SK-N-SH (cell line): ENCODE results near the gene ADGRG7. TPM values are rescaled to one million over a fixed set of nuclear protein-coding genes. Genes with fewer than 3 reads are reported as not detected.

ENCODE experiments used
- CTCF ChIA-PET: fragments of 300-600, 350-600 bp; formaldehyde crosslinking; extraction: SDS; loops from one replicate; lab custom pipeline; 2021; lab: Yijun Ruan, JAX
- POLR2A ChIA-PET: fragments of 350-600 bp; sonication (Branson Sonifier 250); formaldehyde crosslinking; extraction: SDS; loops from one replicate; lab custom pipeline; 2020; ENCODE audit warnings: antibody characterized with exemption, inconsistent platforms; lab: Yijun Ruan, JAX
- DNase-seq: peaks from one replicate; pipeline ENCODE4 v3.0.0; 2012
- H2AFZ ChIP-seq: fragments of 200-600 bp; sonication (generic); 2 replicates; pipeline ENCODE4 v1.8.1; 2016; ENCODE audit warnings: antibody characterized with exemption, mild to moderate bottlenecking, low read depth
- H3F3A ChIP-seq: fragments of 200-600 bp; sonication (generic); replicated peaks from 2 replicates; pipeline ENCODE3; 2016; ENCODE audit warnings: antibody characterized with exemption, mild to moderate bottlenecking; ENCODE audit not compliant: insufficient read depth
- H3K27ac ChIP-seq, 2 experiments: fragments of 200-500 bp in 1 of 2; fragments of 200-600 bp in 1 of 2; sonication (Bioruptor generic) in 1 of 2; sonication (generic), shearing (Covaris generic) in 1 of 2; 2 replicates each; pipeline versions ENCODE4 v1.5.1 to v1.6.1; 2014 to 2016; ENCODE audit warnings: low read depth in 2 of 2, inconsistent platforms in 1 of 2, low read length in 1 of 2, mild to moderate bottlenecking in 1 of 2, mixed read lengths in 1 of 2
- H3K27me3 ChIP-seq: fragments of 200-600 bp; sonication (generic), shearing (Covaris generic); 2 replicates; pipeline ENCODE4 v1.6.1; 2016; ENCODE audit warnings: mixed run types; ENCODE audit not compliant: insufficient read depth
- H3K36me3 ChIP-seq, 2 experiments: fragments of 200-500 bp in 1 of 2; fragments of 200-600 bp in 1 of 2; sonication (Bioruptor generic) in 1 of 2; sonication (generic) in 1 of 2; replicated peaks in 1 of 2; 2 replicates each; pipeline versions ENCODE3 to v1.5.1; 2014 to 2016; ENCODE audit warnings: low read length in 1 of 2, mild to moderate bottlenecking in 1 of 2; ENCODE audit not compliant: insufficient read depth in 2 of 2, control insufficient read depth in 1 of 2
- H3K4me1 ChIP-seq, 2 experiments: fragments of 200-500 bp in 1 of 2; fragments of 200-600 bp in 1 of 2; sonication (Bioruptor generic) in 1 of 2; sonication (generic), shearing (Covaris generic) in 1 of 2; 2 replicates each; pipeline versions ENCODE4 v1.5.1 to v1.6.1; 2014 to 2016; ENCODE audit warnings: low read depth in 1 of 2, low read length in 1 of 2, mixed run types in 1 of 2; ENCODE audit not compliant: insufficient read depth in 2 of 2, control insufficient read depth in 1 of 2
- H3K4me2 ChIP-seq: fragments of 200-600 bp; sonication (generic), shearing (Covaris generic); 2 replicates; pipeline ENCODE4 v1.6.1; 2017; ENCODE audit warnings: mixed run types
- H3K4me3 ChIP-seq, 2 experiments: fragments of 200-500 bp in 1 of 2; fragments of 200-600 bp in 1 of 2; sonication (Bioruptor generic) in 1 of 2; sonication (generic), shearing (Covaris generic) in 1 of 2; 2 replicates each; pipeline versions ENCODE4 v1.5.1 to v1.8.1; 2014 to 2016; ENCODE audit warnings: low read depth in 2 of 2, inconsistent platforms in 1 of 2, low read length in 1 of 2, mild to moderate bottlenecking in 1 of 2, mixed read lengths in 1 of 2, moderate library complexity in 1 of 2
- H3K79me2 ChIP-seq: fragments of 200-600 bp; sonication (generic); 2 replicates; pipeline ENCODE4 v1.8.1; 2017; ENCODE audit warnings: mild to moderate bottlenecking; ENCODE audit not compliant: insufficient read depth
- H3K9ac ChIP-seq: fragments of 200-600 bp; sonication (generic); 2 replicates; pipeline ENCODE4 v1.6.1; 2017; ENCODE audit warnings: mixed run types
- H3K9me2 ChIP-seq: fragments of 200-600 bp; sonication (generic); 2 replicates; pipeline ENCODE4 v1.6.1; 2017; ENCODE audit warnings: mixed run types
- H3K9me3 ChIP-seq: fragments of 200-600 bp; sonication (generic); 2 replicates; pipeline ENCODE4 v1.6.1; 2017; ENCODE audit warnings: mixed run types, mild to moderate bottlenecking, moderate library complexity
- H4K20me1 ChIP-seq: fragments of 200-600 bp; sonication (generic); 2 replicates; pipeline ENCODE4 v1.6.1; 2017; ENCODE audit warnings: mild to moderate bottlenecking, mixed run types; ENCODE audit not compliant: insufficient read depth
- CTCF ChIP-seq: fragments of 200-600 bp; sonication (generic); IDR thresholded peaks from 2 replicates; pipeline ENCODE4 v1.6.1; 2017; ENCODE audit warnings: antibody characterized with exemption, mild to moderate bottlenecking, moderate library complexity
- FOSL2 ChIP-seq: IDR thresholded peaks from 2 replicates; pipeline ENCODE4 v1.4.0; 2012; ENCODE audit warnings: low read depth, mild to moderate bottlenecking, moderate library complexity, borderline replicate concordance
- FOXJ3 ChIP-seq: sonication (generic); formaldehyde crosslinking; IDR thresholded peaks from 2 replicates; pipeline ENCODE4 v1.5.1; 2020; ENCODE audit warnings: mild to moderate bottlenecking, missing genetic modification reagents
- MEF2A ChIP-seq: IDR thresholded peaks from 2 replicates; pipeline ENCODE4 v1.4.0; 2012; ENCODE audit warnings: low read depth, borderline replicate concordance
- MXI1 ChIP-seq: IDR thresholded peaks from 2 replicates; pipeline ENCODE4 v1.6.1; 2012; ENCODE audit warnings: mild to moderate bottlenecking, low read depth, low read length, improper control_type of control experiment
- TAF1 ChIP-seq: IDR thresholded peaks from 2 replicates; pipeline ENCODE4 v1.6.1; 2012; ENCODE audit warnings: low read depth, mild to moderate bottlenecking, low read length, moderate library complexity, borderline replicate concordance
- TCF12 ChIP-seq: IDR thresholded peaks from 2 replicates; pipeline ENCODE4 v1.4.0; 2012
- ZBTB33 ChIP-seq: IDR thresholded peaks from 2 replicates; pipeline ENCODE4 v1.4.0; 2012; ENCODE audit warnings: low read depth, borderline replicate concordance
- WGBS: methylation state at CpG from one replicate; pipeline ENCODE4 v1.1.6; 2017; ENCODE audit warnings: low lambda C conversion rate; 5-methylcytosine and 5-hydroxymethylcytosine counted together
- polyA plus RNA-seq, 3 experiments: library from polyadenylated mRNA; depleted of rRNA; stranded (reverse); fragments of >200 nt; gene quantifications; 2 replicates each; pipeline ENCODE4 v1.2.3, GENCODE V29; 2012

The ADGRG7 gene
- polyA plus RNA-seq, 1 of the 3 experiments (the other 2 are of a cell fraction): not detected

DNA sequence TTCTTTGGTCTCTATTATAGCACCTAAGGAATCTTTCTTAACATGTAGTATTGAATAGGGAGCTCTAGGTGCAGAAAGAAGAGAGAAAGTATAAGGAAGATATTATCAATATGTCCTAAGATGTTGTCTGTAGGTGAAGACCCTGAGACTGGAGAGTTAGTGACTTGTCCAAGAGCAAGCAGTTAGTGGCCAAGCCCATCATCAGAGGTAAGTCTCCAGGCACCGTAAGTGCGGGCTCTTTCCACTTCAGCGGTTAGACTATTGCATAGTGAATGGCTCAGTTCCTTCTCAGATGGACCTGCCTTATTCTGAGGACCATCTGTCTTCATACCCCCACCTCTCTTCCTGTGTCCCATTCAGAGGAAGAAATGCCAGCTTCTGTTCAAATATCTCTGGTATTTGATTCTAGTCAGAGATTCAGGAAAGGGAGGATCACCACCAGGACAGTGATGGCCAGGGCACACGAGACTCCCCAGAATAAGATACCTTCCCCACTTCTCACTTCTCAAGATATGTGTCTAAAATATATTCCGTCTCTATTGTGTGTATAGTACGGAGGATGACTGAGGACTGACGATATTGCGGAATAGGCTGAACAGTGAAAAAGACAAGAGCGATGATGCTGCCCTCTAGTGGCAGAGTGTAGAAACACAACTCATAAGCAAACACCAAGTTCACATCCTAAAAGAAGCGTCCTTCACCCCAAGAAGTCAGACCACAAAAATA, 19.1 kb upstream of the ADGRG7 start (continued):
- TF ChIP-seq FOXJ3 (no peak), FOSL2 (no peak)

DNA sequence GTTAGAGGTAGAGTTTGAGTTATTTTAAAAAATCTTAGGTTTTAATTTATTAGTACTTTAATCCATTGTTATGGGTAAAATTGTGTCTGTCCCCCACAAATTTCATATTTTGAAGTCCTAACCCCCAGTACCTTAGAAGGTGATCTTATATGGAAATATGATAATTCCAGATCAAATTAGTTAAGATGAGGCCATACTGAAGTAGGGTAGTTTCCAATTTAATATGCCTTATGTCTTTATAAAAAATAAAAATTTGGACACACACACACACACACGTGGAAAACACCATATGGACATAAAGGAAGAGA, 18.6 kb upstream of the ADGRG7 start:
- H3K9me2 ChIP-seq: 0 out of 2 replicates have a peak, but pooled peaks cover 3% of the 10 kb centered on the region
- H3K9ac ChIP-seq: no peak overlapping the region
- no peaks in the 10 kb centered on the region for H4K20me1 ChIP-seq
- DNase-seq: no peak
- ChIA-PET CTCF (interaction anchor here (0.6 to 6.9 kb wide), 21 partner anchors 10 to 605 kb away, joined by 3 to 224 read pairs (median 4); partner anchors contain the start of gene TMEM45A), POLR2A (interaction anchor here (1.5 kb wide), 1 partner anchor 128 kb away, joined by 4 read pairs; no protein-coding TSS in a partner anchor)
- H3K27me3 ChIP-seq: no peaks in the 10 kb centered on the region
- H3K4me1 ChIP-seq: peaks cover 0 to 5% of the 10 kb centered on the region in 2 experiments; a peak in 1 of 4 replicates
- no peaks in the 10 kb centered on the region for H3K9me3 ChIP-seq
- H3K36me3 ChIP-seq: no peaks in the 10 kb centered on the region
- H3K4me2 ChIP-seq: no peak overlapping the region
- no peak overlapping the region for H3K4me3 ChIP-seq
- no peaks in the 10 kb centered on the region for H3F3A ChIP-seq
- H3K79me2 ChIP-seq: no peaks in the 10 kb centered on the region
- no peak overlapping the region for H3K27ac ChIP-seq
- H2AFZ ChIP-seq: no peak overlapping the region
- WGBS: 31% methylated on average over 1 of the region's 1 CpG
- TF ChIP-seq MEF2A: no peak

DNA sequence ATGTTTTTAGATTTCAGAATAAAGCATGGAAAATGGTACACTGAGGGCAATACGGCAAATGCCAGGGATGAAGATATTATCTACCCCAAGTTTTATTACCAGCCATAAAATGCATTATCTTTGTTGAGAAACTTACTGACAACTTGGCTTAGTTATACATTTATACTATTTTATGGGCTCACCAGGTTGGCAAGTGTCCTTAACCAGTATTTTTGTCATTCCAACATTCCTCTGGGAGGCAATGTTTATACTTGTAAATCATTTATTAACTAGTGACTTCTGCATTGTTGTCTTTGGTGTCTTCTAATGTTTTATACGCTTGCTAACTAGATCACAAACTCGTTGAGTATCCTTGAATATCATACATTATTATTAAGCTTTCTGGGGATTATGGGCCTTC, 18.0 kb upstream of the ADGRG7 start:
- POLR2A ChIA-PET: interaction anchor here (1.5 kb wide), 1 partner anchor 128 kb away, joined by 4 read pairs; no protein-coding TSS in a partner anchor
- H3K9me2 ChIP-seq: 0 out of 2 replicates have a peak, but pooled peaks cover 3% of the 10 kb centered on the region

More for the DNA sequence above, 18.0 kb upstream of the ADGRG7 start:
- 57% methylated on average over 3 of the region's 3 CpGs for WGBS
- no peaks in the 10 kb centered on the region for H3F3A ChIP-seq
- CTCF ChIA-PET: interaction anchor here (0.6 to 6.9 kb wide), 22 partner anchors 9 to 762 kb away, joined by 3 to 224 read pairs (median 4); partner anchors contain the start of genes LNP1, TMEM45A and TOMM70
- no peak overlapping the region for H3K27ac ChIP-seq
- no peaks in the 10 kb centered on the region for H3K36me3 ChIP-seq
- H3K9ac ChIP-seq: no peak overlapping the region
- H3K27me3 ChIP-seq: no peaks in the 10 kb centered on the region
- TF ChIP-seq TCF12 (no peak), ZBTB33 (no peak), TAF1 (no peak), CTCF (no peak), MXI1 (no peak), FOXJ3 (no peak)
- H3K4me2 ChIP-seq: no peak overlapping the region
- no peak for DNase-seq
- H3K9me3 ChIP-seq: no peaks in the 10 kb centered on the region
- H3K4me1 ChIP-seq: peaks cover 0 to 5% of the 10 kb centered on the region in 2 experiments; a peak in 1 of 4 replicates
- H3K4me3 ChIP-seq: no peak overlapping the region
- no peak overlapping the region for H2AFZ ChIP-seq
- H3K79me2 ChIP-seq: no peaks in the 10 kb centered on the region
- no peaks in the 10 kb centered on the region for H4K20me1 ChIP-seq
